Fibroblast of mammary gland (primary cell): Measurements from ENCODE around the gene CPEB3.

ENCODE experiments used
- DNase-seq: peaks from one replicate; pipeline ENCODE4 v3.0.0-alpha.2; 2010; ENCODE audit warnings: low read depth
- H3K4me3 ChIP-seq: 2 replicates; pipeline ENCODE4 v1.5.1; 2011; ENCODE audit warnings: low read depth, mild to moderate bottlenecking, low read length, moderate library complexity; ENCODE audit not compliant: control insufficient read depth
- CTCF ChIP-seq: conservative IDR thresholded peaks from 2 replicates; pipeline ENCODE4 v1.5.1; 2011; ENCODE audit warnings: low read depth, low read length, inconsistent platforms; ENCODE audit not compliant: control insufficient read depth, insufficient read depth

Gene CPEB3

GRCh38 chr10:92175164-92175563 lies 115.7 kb downstream of the CPEB3 start:
- no peak for TF ChIP-seq CTCF
- DNase-seq = no peak
- no peak overlapping the region for H3K4me3 ChIP-seq

- no peak overlapping the region for H3K4me3 ChIP-seq
- DNase-seq = no peak
- TF ChIP-seq CTCF = no peak
Observed at GRCh38 chr10:92173996-92174395, 116.9 kb downstream of the CPEB3 start.

GRCh38 chr10:92164036-92164696 lies 126.7 kb downstream of the CPEB3 start:
- H3K4me3 ChIP-seq = no peak overlapping the region
- DNase-seq = peak; percentile 46
- TF ChIP-seq CTCF = no peak

GRCh38 chr10:92162541-92162940 lies 128.3 kb downstream of the CPEB3 start:
- no peak overlapping the region for H3K4me3 ChIP-seq
- DNase-seq = no peak
- TF ChIP-seq CTCF = no peak

GRCh38 chr10:92156874-92157773 lies 133.8 kb downstream of the CPEB3 start:
- DNase-seq = no peak
- TF ChIP-seq CTCF = no peak
- no peak overlapping the region for H3K4me3 ChIP-seq

- TF ChIP-seq CTCF = no peak
Observed at GRCh38 chr10:92150823-92151222, 140.1 kb downstream of the CPEB3 start.

GRCh38 chr10:92149261-92149660 lies 141.6 kb downstream of the CPEB3 start:
- no peak for DNase-seq
- H3K4me3 ChIP-seq = no peak overlapping the region
- TF ChIP-seq CTCF = no peak

More at GRCh38 chr10:92150823-92151222, 140.1 kb downstream of the CPEB3 start:
- DNase-seq = no peak
- no peak overlapping the region for H3K4me3 ChIP-seq
